ENCODE measurements around the gene FGD3.
A peak's percentile ranks its signal among the peaks of the same experiment; 100 is the strongest.

Gene FGD3

DNA sequence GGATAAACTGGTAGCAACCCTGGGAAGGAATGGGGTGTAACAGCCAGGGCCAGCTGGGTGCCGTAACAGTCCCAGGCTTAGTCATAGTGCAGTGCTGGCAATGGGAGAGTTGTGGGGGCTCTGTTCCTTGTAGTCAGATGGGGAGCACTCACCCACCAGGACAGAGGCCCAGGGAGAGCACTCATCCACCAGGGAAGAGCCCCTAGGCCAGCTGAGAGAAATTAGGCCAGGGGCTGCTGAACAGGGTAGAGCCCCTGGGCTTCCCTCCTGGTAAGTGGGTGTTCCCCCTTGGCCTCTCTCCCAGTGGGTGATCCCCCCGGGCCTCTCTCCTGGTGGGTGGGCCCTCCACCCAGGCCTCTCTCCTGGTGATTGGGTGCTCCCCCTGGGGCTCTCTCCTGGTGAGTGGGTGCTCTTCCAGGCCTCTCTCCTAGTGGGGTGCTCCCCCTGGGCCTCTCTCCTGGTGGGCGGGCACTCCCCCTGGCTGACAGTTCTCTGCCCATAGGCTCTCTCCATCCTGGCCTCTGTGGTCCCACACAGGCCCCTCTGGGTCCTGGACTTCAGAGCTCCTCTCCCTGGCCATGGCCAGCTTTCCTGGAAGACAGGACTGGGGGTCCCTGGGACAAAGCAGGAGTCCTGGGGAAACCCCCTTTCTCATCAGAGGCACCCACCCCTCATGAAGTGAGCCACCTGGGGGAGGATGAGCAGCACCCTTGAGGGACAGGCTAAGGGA lies 13.4 kb downstream of the FGD3 start:
- no peak for DNase-seq

DNA sequence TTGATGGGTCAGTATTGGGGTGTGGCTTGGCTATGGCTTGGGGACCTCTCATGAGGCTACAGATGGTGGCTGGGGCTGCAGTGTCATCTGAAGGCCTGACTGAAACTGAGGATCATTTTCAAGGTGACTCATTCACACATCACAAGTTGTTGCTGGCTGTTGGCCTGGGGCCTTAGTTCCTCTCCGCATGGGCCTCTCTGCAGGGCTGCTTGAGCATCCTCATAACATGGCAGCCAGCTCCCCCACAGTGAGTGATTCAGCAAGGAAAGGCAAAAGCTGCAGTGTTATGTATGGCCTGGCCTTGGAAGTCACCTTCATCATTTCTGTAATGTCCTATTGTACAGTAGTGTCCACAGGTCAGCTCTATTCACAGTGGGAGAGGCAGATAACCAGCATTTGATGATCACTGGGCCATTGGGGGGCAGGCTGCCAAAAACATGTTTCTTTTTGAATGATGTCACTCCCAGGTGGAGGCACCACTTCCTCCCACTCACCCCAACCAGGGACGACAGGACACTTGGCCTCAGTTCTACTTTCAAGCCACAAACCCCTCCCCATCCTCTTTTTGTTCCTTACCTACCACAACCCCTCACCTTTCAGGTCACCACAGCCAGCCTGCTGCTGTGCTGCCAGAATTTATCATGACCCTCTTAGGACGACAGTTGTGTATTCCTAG lies 14.4 kb downstream of the FGD3 start:
- no peak for DNase-seq

DNA sequence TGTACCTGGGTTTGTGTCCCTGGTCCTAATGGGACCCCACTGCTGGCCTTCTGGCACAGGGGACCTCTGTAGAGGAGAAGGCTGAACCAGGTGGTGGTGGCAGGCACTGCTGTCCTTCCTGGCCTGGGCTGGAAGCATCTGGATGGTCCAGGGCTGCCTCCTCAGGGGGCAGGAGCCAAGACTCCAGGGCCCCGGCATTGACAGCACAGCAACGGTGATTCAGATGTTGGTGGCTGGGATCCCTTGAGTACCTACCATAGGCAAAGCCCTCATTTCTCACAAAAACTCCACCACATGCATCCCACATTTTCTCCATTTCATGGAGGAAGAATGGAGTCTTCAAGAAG lies 15.0 kb downstream of the FGD3 start:
- no peak for DNase-seq

DNA sequence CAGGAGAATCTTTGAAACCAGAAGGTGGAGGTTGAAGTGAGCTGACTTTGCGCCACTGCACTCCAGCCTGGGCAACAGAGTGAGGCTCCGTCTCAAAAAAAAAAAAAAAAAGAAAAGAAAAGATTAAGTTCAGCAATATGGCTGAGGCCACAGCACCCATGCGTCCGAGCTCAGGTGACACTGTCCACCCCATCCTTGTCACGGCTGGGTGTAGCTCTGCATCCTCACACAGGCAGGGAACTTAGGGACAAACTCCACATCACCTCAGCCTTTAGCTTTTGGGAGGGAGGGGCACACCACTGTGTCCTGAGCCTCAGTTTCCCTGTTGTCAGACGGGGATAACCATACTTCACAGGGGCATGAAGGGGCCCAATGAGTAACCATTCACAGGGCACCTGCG lies 15.5 kb downstream of the FGD3 start:
- no peak for DNase-seq

DNA sequence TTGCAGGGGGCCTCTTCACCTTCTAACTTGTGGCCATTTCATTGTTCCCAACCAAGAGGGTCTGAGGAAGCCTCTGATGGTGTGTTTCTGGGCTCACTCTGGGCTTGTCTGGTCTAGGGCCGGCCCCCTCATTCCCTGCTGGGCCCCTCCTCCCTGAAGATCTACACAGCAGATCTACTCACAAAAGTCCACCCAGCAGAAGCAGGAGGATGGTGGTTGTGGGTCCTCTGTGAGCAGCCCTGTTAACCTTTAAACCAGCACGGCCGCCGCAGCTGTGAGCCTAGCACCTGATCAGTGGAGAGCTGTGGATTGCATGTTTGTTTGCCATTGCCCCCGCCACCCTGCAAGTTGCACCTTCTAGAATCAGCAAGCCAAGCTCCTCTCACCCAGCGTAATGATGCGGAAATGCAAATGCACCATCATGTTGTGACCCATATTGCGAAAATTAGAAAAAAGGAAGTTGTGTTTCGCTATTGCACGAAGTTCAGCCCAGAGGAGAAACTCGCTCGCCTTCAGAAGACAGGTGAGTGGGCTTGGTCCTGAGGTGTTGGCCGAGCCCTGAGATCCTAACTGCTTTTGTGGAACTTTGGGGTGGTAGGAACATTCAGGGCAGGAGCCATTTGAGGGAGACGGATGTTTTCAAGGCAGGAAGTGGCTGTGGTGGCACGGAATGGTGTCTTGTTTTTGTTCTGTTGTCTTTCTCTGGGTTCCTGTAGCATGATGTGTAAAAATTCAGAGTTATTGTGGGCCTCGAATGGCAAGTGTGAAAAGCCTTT lies 16.7 kb downstream of the FGD3 start:
- DNase-seq: peak; percentile 37

DNA sequence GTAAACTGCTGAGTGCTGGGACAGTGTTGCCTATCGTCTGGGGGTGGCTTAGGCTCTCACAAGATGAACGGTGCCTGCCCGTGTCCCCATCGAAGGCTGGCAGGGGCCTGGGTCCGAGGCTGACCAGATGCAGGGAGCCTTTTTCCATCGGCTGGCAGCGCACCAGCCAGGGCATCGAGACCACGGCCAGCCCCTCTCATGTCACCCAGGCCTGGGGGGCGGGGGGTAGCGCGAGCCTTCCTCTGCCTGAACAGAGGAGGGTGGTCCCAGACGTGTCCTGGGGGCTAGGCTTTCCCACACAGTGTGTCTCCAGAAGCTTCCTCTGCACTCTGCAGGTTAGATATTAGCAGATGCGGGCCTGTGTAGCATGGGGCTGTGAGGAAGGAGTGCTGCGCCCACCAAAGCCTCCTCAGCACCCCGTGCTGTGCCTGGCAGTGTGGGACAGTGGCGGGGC lies 17.3 kb downstream of the FGD3 start:
- DNase-seq: peak; percentile 34

DNA sequence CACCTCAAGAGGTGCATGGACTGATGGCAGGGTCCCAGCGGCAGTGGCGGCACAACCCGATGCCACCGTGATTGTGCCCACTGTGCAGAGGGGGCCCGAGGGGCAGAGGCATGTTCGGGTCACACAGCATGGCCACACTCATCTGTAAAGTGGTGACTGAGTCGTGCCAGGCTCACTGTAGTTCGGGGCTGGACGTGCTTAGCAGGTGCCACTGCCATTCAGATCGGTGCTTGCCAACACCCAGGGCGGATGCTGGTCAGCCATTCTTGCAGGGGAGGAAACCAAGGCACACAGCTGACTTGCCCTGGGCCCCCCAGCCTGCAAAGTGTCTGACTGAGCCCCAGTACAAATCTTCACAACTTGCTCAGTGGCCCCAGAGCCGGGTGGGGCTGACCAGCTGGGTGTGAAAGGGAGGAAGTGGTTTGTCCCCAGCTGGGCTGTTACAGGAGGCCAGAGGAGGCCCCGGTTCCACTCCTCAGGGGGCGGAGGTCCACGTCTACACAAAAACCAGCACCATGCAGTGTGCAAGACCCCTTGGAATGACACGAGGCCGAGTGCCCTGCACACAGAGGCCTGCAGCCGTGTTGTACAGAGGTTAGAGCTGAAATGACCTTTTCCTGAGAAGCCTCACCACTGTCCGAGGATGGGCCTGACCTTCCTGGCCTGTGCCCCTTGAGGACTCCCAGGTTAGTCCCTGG lies 17.9 kb downstream of the FGD3 start:
- peak; percentile 39 for DNase-seq

DNA sequence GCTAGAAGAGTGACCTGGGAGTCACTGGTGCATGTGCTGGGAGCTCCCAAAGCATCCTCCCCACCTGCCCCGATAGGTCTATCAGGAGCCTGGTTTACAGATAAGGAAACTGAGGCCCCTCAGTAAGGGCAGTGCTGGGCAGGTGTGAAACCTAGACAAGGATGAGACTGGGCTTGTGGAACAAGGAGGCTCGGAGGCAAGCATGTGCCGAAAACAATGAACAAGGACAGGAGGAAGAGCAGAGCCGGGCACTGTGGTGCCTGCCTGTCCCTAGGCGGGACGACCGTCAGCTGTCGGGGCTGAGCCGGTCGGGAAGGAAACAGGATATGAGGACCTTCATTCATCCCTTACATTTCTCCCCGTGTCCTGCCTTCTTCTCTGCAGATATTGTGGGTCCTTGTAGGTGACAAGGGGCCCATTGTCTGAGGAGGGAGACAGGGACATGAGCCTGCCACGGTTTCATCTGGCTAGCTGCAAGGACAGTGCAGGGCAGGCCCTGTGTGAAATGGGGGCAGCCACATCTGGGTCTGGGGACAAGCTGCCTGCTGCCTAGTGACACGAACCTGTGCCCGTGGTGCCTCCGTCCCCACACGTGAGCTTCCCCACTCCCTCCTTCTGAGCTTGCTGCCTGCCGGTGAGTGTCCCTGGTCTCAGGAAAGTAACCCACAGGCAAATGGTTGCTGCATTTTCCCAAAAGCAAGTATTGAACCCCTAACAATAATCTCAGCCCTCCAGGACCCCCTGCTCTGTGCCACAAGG lies 18.6 kb downstream of the FGD3 start:
- no peak for DNase-seq

DNA sequence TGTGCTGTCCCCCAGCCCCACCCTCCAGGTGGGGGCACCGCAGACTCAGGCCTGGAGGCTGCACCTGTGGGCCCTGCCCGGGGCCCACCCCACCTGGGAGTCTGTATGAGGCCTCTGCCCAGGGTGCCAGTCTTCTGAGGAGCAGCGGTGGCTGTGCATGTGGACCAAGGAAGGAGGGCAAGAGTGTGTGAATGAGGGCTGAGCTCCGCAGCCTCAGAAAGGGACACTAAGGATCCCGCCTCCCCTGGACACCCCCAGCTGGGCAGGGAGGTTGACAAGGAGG lies 19.1 kb downstream of the FGD3 start:
- DNase-seq: no peak

DNA sequence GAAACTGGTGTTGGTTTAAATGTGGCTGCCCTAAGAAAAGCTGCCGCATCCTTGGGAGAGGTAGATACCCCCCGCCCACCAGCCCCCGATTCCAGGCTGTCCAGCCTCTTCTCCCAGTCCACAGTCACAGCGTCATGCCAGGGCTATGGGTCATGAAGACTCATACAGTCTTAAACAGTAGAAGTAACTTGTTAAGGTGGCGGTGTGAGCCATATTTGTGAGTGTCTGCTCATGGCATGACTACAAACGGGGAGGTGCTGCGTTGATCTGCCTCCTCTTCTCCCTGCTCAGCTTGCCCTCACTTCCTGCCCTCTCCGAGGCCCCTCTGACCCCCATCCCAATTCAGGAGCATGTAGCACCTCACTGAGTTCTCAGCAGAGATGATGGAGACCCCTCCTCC lies 20.8 kb downstream of the FGD3 start:
- DNase-seq: no peak

DNA sequence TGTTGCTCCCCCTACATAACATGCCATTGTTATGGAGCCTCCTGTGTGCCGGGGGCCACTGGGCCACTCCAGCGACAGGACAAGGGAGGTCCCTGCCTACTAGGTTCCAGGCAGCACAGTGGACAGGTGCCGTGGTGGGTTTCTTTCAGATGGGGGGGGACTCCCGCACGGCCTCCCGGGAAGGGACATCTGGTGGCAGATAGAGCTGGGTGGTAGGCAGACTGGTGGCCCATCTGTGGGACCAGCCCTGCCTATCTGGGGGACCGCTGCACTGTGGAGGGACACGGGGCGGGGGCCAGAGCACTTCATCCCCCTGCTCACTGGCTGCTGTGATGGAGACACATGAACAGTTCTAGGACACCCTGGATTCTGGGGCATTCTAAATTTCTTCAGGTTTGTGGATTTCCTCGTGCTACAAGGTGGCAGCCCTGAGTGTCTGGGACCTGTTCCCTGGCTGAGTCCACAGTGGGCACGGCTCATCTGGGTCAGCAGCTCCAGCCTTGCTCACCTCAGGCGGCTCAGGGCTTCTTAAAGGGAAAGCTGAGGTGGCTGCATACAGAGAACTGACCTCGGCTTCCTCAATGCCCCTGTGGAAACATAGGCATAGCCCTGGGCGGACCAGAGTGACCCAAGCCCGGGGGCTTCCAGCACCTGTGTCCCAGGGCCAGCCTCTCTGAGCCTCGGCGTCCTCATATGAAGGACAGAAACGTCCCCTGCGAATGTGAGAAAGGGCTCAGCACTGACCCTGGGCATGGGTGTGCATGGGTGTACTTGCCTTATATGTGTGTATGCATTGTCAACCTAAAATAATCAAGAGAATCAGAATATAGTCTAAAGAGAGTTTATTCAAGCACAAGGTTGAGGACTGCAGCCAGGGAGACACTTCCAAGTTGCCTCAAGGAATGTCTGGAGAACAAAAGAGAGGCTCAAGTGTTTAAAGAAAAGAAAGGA lies 22.5 kb downstream of the FGD3 start:
- no peak for DNase-seq

DNA sequence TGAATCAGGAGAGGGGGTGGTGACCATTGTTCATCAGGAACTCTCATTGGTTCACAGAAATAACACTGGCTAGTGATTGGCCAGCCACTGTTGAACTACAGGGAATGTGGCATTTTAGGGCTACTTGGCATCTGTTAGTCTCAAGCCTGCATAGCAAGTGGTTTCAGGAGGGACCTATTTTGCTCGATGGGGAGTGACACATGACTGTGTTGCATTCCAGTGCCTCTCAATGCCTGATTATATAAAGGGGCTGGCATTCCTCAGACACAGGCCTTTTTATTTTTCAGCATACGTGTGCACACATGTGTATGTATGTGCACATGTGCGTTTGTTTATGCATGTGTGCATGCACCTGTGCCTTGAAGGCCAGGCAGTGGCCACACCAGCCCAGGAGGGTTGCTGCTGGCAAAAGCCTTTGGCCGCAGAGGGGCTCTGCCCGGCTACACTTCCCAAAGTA lies 23.2 kb downstream of the FGD3 start:
- DNase-seq: no peak

DNA sequence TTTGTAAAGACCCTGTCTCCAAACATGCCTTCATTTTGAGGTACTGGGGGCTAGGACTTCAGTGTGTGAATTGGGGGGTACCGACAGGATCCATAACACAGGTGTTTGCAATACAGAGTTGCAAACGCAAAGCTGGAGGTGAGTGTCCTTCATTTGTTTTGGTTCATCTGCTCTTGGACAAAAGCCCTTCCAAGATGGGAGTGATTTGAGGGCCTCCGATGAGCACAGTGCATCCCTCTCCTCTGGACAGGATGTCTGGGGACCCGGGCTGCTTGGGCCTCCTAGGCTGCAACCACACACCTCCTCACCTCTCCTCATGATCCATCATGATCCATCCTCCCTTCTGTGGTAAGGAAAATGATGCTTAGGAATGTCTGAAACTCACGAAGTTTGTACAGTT lies 23.8 kb downstream of the FGD3 start:
- no peak for DNase-seq

DNA sequence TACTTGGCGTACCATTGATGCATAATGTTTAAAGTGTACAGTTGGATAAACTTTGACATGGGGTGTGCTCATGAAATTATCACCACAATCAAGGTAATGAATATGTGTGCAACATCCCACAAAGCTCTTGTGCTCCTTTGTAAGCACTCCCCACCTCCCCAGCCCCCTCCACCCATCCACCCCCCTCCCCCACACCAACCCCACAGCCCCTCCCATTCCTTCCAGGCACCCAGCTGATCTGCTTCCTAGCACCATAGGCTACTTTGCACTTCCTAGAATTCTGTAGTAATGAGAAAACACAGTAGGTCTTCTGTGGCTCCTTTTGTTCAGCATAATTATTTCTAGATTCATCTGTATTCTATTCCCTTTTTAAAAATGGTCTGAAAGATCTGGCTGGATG lies 24.5 kb downstream of the FGD3 start:
- DNase-seq: no peak

DNA sequence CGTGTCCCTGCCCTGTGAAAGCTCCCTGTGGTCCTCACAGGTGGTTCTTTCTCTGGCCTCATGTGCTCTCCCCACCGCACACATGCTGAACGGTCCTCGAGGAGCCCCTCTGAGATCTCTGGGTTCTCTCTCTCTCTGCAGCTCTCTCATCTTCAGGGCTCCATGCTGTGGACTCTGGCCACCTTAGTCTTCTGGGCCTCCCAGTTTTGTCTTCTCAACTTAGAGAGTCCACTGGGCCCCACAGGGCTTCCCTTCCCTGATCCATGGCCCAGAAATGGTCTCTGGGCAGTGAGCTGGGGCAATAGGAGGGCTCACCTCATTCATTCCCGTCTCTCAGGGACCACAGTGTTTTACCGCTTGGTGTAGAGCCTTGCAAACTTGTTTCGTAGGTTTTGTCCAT lies 26.4 kb downstream of the FGD3 start:
- no peak for DNase-seq

DNA sequence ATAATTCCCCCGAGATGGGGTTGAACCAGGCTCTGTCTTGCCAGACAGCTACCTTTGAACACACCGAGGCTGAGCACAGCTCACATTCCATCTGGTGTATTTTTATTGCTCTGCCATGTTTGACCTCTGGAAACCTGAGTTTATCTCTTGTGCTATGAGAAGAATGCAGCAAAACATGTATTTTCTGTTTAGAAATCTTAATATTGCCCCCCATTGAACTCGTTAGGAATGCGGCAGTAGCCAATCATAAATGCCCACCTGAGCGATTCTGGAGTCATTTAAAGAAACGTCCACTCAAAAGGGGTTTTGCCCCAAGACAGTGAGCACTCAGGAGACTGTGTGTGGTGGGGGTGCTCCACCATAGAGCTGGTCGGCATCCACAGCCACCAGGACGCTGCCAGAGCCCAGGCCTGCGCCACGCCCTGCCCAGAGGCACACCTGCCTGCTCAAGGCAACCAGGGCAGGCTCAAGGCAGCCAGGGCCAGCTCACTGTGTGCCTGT lies 26.9 kb downstream of the FGD3 start:
- no peak for DNase-seq

DNA sequence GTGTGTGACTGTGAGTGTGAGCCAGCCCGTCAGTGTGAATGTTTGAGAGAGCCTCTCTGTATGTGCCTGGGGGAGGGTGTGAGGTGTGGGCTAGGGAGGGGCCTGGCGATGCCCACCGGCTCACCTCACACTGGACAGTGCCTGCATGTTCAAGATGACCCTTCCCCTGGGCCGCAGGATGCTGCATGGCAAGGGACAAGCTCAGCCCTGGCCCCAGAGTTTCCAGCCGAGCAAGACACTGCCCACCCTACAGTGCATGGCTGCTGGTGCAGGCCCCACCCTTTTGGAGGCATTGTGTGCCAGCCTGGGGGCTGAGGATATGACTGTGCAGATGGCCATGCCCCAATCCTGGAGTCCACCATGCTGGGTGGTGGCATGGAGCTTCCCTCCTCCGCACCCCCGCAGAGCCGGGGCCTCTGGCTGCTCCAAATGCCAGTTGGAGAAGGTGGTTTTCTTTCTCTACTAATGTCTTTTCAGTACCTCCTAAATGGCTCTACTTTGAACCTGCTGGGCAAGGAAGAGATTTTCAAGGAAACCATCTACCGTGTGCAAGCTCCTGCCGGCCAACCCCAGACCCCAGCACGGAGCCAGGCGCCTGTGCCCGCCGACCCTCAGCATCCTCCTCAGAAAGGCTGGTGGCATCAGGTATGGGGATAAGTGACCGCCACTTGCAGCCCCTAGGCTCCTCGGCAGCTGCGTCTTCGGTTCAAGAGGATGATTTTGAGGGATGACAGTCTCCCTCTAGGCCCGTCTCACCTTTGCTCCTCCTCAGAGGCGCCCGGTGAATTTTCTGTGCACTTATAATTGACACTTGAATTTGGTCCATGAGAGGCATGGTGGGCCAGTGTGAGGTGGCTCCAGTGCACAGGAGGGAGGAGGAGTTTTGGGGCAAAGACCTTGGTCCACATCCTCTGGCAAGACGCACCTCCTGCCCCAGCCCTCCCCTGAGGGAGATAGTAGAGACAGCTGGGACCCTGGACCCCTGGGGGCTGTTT lies 27.7 kb downstream of the FGD3 start:
- DNase-seq: no peak

DNA sequence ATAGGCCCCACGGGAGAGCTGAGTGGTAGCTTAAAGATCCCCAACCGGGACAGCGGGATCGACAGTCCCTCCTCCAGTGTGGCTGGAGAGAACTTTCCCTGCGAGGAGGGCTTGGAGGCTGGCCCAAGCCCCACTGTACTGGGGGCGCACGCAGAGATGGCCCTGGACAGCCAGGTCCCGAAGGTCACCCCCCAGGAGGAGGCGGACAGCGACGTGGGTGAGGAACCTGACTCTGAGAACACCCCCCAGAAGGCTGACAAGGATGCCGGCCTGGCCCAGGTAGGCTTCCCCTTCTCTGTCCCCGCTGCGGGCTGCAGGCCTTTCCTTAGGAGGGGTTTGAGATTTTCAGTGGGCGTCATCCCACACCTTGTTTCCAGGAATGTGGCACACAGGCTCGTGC lies 29.1 kb downstream of the FGD3 start:
- no peak for DNase-seq

DNA sequence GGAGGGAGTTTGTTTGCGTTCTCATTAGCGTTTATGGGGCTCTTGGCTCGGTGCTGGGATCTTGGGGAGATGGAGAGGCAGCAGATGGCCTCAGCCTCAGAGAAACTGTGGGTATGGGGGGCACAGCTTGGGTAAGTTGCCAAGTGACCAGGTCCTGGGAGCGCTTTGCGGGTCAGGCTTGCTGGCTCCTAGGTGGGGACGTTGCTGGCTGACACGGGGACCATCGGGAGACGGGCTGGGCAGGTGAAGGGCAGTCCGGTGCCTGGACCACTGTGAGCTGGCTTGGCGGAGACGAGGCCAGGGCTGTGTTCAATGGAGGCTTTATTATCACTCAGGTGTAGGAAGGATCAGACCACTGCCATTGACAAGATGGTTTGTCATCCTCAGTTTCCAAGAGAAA lies 30.0 kb downstream of the FGD3 start:
- DNase-seq: no peak

DNA sequence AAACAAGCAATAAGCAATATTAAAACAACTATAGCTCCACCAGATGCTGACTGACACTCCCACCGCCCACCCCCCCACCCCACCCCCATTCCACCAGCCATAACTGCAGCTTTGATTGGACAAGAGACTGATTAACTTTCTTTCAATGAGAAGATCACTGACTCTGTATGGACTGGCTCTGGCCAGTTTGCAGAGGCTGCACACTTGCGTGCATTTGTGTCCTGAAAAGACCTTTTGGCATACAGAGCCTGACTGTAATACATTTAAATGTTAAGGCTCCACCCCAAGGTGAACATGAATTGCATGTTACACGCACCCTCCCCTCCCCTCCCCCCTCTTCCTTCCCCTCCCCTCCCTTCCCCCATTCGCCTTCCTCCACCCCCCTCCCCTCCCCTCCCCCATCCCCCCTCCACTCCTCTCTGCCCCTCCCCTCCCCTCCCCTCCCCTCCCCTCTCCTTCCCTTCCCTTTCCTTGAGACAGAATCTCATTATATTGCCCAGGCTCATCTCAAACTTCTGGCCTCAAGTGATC lies 31.1 kb downstream of the FGD3 start:
- DNase-seq: no peak

Measured in right forelimb (tissue), 1 donor.